Activated T-helper 2 cell treated with anti-CD3 and anti-CD28 coated beads, Interferon-gamma antibody, Interleukin-2, Interleukin-4, amounts not matched to agents 10 μg/mL and 5 μg/mL and 100 μg/mL, durations not matched to agents 14 hours and 24 hours and 36 hours (primary cell): Measurements from ENCODE around the gene OPCML. TPM values are rescaled to one million over a fixed set of nuclear protein-coding genes. Genes with fewer than 3 reads are reported as not detected.

ENCODE experiments used
- DNase-seq: peaks from one replicate; pipeline ENCODE4 v3.0.0; 2021; ENCODE audit warnings: low spot score
- H3K27ac Mint-ChIP-seq: one replicate; pipeline ENCODE4 v1.8.0; 2021; ENCODE audit warnings: mixed read lengths
- H3K27me3 Mint-ChIP-seq: one replicate; pipeline ENCODE4 v1.8.0; 2021; ENCODE audit warnings: low read depth, mixed read lengths
- H3K36me3 Mint-ChIP-seq: one replicate; pipeline ENCODE4 v1.8.0; 2021; ENCODE audit warnings: low read depth, mixed read lengths
- H3K4me1 Mint-ChIP-seq: one replicate; pipeline ENCODE4 v1.8.0; 2021; ENCODE audit warnings: low read depth, mixed read lengths
- H3K4me3 Mint-ChIP-seq: one replicate; pipeline ENCODE4 v1.8.0; 2021; ENCODE audit warnings: low read depth, mild to moderate bottlenecking, moderate library complexity, mixed read lengths
- H3K9me3 Mint-ChIP-seq: one replicate; pipeline ENCODE4 v1.8.0; 2021; ENCODE audit warnings: mixed read lengths
- intact Hi-C: fragments of 100-400 bp; cut with micrococcal nuclease; formaldehyde crosslinking; loops from one replicate; pipeline ENCODE4 v1.15.1; 2023
- total RNA-seq: library from RNA; stranded (reverse); gene quantifications from 2 replicates; pipeline ENCODE4 v1.2.3, GENCODE V29; 2022

OPCML gene
- total RNA-seq, 1 donor from 2014 or later: not detected

DNA sequence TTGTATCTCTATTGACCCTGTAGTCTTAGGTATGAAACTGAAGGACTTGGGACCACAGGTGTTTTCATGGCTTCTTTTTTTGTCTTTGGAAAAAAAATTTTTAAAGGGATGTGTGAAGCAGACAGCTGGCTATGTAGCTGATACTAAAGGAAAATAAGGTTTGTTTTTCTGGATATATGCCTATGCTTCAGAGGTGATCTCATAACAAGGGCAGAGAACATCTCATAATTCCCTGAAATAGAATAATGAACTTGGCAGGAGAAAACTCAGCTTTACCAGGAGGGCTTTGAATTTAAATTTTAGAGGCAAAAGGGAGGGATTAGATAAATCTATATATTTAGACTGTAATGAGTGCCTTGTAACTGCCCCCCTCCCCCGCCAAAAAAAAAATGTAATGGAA is 714.9 kb downstream of the OPCML start:
- Mint-ChIP-seq H3K4me1 (no peaks in the 10 kb centered on the region), H3K9me3 (no peaks in the 10 kb centered on the region), H3K4me3 (no peak overlapping the region), H3K27ac (no peak overlapping the region), H3K36me3 (no peaks in the 10 kb centered on the region), H3K27me3 (no peaks in the 10 kb centered on the region)
- DNase-seq: no peak
- intact Hi-C loops: no loop called here

DNA sequence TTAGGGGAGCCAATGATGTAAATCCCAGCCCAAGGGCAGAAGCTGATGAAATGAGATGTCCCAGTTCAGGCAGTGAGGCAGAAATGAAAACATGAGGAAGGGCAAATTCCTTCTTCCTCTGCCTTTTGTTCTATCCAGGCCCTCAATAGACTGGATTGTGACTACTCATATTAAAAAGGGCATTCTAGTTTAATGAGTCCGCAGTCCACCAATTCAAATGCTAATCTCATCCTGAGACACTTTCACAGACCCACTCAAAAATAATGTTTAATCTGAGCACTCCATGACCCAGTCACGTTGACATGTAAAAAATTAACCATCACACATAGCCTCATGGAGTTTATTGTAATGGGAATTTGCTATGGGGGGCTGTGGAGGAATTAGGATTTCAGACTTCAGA is 717.9 kb downstream of the OPCML start:
- intact Hi-C loops: no loop called here
- no peak overlapping the region for H3K27ac Mint-ChIP-seq
- H3K9me3 Mint-ChIP-seq: peaks cover 9% of the 10 kb centered on the region
- no peaks in the 10 kb centered on the region for H3K27me3 Mint-ChIP-seq
- no peak overlapping the region for H3K4me3 Mint-ChIP-seq
- DNase-seq: no peak
- no peaks in the 10 kb centered on the region for H3K4me1 Mint-ChIP-seq
- no peaks in the 10 kb centered on the region for H3K36me3 Mint-ChIP-seq

DNA sequence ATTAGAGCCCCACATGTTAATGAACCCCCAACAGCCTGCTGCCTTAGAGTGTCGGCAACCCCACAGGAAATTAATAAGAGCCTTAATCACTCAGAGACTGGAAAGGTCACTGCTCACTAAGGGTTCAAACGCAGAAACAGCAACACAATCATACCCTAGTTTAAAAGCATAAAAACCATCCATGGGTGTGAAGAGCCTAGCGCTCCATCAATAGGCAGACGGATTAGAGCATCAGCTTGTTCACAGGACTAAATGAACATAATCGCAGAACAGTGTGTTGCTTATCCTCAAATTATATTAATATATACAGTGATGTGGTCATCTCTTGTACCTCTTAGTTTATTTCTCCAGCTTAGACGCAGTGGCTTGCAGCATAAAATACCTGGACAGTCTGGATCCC is 720.7 kb downstream of the OPCML start:
- no peaks in the 10 kb centered on the region for H3K4me1 Mint-ChIP-seq
- no peak overlapping the region for H3K4me3 Mint-ChIP-seq
- no peak overlapping the region for H3K27ac Mint-ChIP-seq
- H3K36me3 Mint-ChIP-seq: no peaks in the 10 kb centered on the region
- DNase-seq: no peak
- intact Hi-C loops: no loop called here
- no peaks in the 10 kb centered on the region for H3K27me3 Mint-ChIP-seq
- peaks cover 9% of the 10 kb centered on the region for H3K9me3 Mint-ChIP-seq

DNA sequence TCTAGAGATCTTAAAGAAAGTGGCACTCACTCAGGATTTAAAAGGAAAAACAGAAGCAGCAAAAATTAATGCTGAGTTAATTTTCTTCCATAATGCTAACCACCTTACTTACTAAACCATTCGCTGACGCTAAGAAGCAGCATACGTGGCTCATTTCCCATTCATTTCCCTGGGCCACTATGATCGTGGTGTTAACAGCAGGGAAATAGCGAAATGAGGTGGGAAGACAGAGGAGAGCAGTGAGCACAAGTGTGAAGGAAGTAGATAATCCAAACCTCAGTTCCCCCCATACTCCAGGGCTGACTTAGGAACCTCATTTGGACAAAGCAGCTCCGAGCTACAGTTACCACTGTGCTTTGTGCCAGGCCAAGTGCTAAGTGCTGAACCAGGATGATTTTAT is 723.2 kb downstream of the OPCML start:
- H3K9me3 Mint-ChIP-seq: peaks cover 17% of the 10 kb centered on the region
- no peaks in the 10 kb centered on the region for H3K4me1 Mint-ChIP-seq
- no peak overlapping the region for H3K27ac Mint-ChIP-seq
- intact Hi-C loops: no loop called here
- no peaks in the 10 kb centered on the region for H3K27me3 Mint-ChIP-seq
- no peak overlapping the region for H3K4me3 Mint-ChIP-seq
- no peak for DNase-seq
- no peaks in the 10 kb centered on the region for H3K36me3 Mint-ChIP-seq

DNA sequence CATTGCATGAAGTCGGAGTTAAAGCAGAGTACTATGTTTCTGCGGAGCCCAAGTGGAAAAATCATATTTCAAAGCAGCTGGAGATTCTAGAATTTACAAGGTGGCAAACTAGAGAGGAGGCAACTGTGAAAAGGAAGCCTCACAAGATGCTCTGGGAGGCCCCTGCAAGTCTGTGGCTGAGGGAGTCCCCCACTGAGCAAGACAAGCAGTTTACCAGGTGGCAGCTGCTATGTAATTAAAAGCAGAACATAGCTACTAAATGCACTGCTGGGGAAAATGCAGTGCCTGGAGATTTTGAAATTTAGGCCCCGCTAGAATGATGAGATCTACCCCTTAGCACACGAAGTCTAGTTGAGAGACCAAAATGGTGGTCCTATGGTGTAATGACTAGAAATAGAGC is 728.0 kb downstream of the OPCML start:
- Mint-ChIP-seq H3K4me1 (no peaks in the 10 kb centered on the region), H3K36me3 (no peaks in the 10 kb centered on the region), H3K4me3 (no peak overlapping the region), H3K27ac (no peak overlapping the region), H3K27me3 (no peaks in the 10 kb centered on the region), H3K9me3 (peaks cover 13% of the 10 kb centered on the region)
- DNase-seq: no peak
- intact Hi-C loops: no loop called here

DNA sequence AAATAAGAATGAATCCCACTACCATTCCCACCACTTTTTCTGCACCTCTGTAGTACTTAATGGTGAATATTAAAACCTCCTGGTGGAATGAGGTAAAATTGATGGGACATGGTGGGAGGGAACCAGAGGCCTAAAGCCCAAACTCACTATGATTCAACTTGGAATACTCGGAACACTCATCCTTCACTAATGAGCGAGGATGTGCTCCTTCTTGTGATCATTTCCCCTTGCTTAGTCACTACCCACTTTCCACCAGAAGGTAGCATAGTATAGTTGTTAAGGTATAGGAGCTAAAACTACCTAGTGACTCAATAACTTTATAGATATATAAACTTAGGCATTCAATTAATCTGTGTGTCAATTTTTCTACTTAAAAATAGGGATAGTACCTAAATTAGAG is 728.9 kb downstream of the OPCML start:
- no peak overlapping the region for H3K27ac Mint-ChIP-seq

DNA sequence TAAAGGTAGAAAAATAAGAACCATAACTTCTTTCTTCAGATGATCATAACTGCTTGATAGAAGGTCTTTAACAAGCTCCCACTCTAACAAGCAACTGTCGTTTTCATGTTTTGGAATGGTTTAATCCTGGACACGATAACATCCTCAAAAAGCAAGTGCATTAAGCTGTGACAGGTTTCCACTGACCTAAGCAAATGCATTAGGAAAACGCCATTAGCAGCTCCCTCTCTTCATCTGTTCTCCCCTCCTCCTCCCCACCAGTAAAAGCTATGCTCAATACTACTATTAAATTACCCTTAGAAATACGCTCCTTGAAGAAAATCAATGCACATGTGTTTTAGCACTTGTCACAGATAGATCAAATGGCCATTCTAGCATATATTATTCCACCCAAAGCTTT is 729.4 kb downstream of the OPCML start:
- H3K27me3 Mint-ChIP-seq: no peaks in the 10 kb centered on the region
- no peak for DNase-seq
- H3K27ac Mint-ChIP-seq: no peak overlapping the region
- intact Hi-C loops: no loop called here
- peaks cover 19% of the 10 kb centered on the region for H3K9me3 Mint-ChIP-seq
- no peaks in the 10 kb centered on the region for H3K36me3 Mint-ChIP-seq
- H3K4me3 Mint-ChIP-seq: no peak overlapping the region
- H3K4me1 Mint-ChIP-seq: no peaks in the 10 kb centered on the region

More for the DNA sequence above, 728.9 kb downstream of the OPCML start:
- H3K9me3 Mint-ChIP-seq: peaks cover 18% of the 10 kb centered on the region
- intact Hi-C loops: no loop called here
- H3K4me3 Mint-ChIP-seq: no peak overlapping the region
- H3K27me3 Mint-ChIP-seq: no peaks in the 10 kb centered on the region
- H3K36me3 Mint-ChIP-seq: no peaks in the 10 kb centered on the region
- H3K4me1 Mint-ChIP-seq: no peaks in the 10 kb centered on the region
- no peak for DNase-seq

DNA sequence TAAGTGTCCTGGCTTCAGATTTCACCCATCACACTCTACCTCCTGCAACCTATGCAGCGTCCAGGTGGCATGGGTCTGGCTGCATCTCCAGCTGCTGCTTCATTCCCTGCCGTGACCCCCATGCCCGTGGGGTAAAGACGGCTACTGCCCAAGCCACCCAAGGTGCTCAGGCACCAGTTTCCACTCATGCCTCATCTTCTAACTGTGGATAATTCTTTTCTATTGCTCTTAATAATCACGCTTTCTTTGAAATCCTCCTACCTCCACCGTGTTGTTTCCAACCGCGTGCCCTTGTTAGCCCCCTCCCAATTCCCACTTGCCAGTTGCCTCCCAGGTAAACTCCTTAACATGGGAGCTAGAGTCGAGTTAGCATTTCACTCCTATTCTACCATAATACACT is 738.5 kb downstream of the OPCML start:
- H3K9me3 Mint-ChIP-seq: peaks cover 9% of the 10 kb centered on the region
- no peaks in the 10 kb centered on the region for H3K4me1 Mint-ChIP-seq
- no peaks in the 10 kb centered on the region for H3K36me3 Mint-ChIP-seq
- no peak overlapping the region for H3K27ac Mint-ChIP-seq
- no peak overlapping the region for H3K4me3 Mint-ChIP-seq
- no peak for DNase-seq
- H3K27me3 Mint-ChIP-seq: no peaks in the 10 kb centered on the region
- intact Hi-C loops: no loop called here

DNA sequence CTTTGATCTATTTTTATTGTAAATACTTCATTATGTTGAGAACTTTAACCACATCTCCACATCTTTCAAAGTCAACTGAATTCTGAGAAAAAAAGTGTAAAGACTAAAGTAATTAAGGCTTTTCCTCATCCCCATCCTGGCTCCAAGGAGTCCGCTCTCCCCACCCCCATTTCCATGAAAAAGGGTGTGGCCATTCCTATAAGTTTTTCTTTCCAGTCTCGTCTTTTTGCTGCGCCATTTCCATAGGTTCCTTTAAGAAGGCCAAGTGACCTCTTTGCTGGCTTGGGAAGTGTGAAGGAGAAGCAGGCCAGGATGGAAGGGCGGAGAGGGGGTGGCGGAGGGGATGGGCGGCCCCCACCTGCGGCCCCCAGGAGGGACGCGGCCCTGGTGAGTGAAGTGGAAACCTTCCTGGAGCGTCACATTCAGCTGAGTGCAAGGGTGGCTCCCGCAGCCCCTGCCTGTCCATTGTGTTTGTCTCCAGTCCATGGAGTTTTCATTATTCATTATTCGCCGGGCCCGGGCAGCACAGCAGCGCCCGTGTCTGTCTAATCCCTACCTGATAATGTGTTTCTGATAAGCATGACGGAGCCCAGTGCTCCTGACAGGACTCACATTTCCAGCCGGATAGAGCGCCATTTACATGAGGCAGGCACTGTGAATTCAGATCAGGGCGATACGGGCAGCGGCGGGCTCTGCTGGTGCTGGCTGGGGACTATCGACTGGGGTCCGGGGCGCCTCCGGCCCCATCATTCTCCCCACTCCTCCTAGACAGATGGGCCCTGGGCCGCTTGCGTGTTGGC is 739.8 kb downstream of the OPCML start:
- no peak overlapping the region for H3K27ac Mint-ChIP-seq
- intact Hi-C loops: no loop called here
- no peaks in the 10 kb centered on the region for H3K4me1 Mint-ChIP-seq
- DNase-seq: no peak
- peaks cover 6% of the 10 kb centered on the region for H3K9me3 Mint-ChIP-seq
- H3K36me3 Mint-ChIP-seq: no peaks in the 10 kb centered on the region
- H3K27me3 Mint-ChIP-seq: no peaks in the 10 kb centered on the region
- H3K4me3 Mint-ChIP-seq: no peak overlapping the region

DNA sequence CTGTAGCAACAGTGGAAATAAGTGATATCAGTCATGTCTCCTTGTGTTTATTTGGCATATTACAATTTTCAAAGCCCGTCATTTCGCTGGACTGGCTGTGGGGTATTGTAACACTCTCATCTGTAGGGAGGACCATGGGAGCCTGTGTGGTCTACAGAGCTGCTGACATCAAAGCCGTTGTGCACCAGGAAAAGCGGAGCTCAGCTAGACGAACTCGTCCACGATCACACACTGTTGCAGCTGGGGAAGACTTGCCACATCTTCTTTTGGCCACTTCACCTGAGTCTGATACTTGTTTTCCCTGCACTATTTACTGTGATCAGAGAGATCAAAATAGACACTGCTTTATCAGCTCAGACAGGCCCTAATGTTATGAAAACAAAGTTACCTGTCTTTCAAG is 741.3 kb downstream of the OPCML start:
- Mint-ChIP-seq H3K9me3 (peaks cover 6% of the 10 kb centered on the region), H3K36me3 (no peaks in the 10 kb centered on the region), H3K27ac (no peak overlapping the region), H3K4me3 (no peak overlapping the region), H3K27me3 (no peaks in the 10 kb centered on the region), H3K4me1 (no peaks in the 10 kb centered on the region)
- intact Hi-C loops: no loop called here
- no peak for DNase-seq

DNA sequence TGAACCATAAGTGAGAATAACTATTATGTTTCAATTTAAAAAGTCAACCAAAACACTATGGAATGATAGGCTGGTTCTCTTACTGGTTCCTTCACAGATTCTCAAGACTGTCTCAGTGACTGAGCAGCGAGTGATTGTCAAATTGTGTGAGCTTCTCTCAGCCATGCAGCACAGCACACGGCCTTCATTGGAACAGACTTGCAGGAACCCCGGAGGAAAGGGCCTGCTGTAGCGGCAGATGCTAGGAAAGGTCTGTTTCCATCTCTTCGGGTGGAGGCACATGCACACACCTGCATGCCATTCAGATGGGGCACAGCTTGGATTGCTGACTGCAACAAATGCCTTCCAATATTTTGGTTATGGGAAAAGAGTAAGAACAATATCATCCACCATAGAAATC is 741.8 kb downstream of the OPCML start:
- H3K4me1 Mint-ChIP-seq: no peaks in the 10 kb centered on the region
- intact Hi-C loops: no loop called here
- DNase-seq: no peak
- H3K27me3 Mint-ChIP-seq: no peaks in the 10 kb centered on the region
- no peaks in the 10 kb centered on the region for H3K36me3 Mint-ChIP-seq
- H3K27ac Mint-ChIP-seq: no peak overlapping the region
- peaks cover 6% of the 10 kb centered on the region for H3K9me3 Mint-ChIP-seq
- H3K4me3 Mint-ChIP-seq: no peak overlapping the region

DNA sequence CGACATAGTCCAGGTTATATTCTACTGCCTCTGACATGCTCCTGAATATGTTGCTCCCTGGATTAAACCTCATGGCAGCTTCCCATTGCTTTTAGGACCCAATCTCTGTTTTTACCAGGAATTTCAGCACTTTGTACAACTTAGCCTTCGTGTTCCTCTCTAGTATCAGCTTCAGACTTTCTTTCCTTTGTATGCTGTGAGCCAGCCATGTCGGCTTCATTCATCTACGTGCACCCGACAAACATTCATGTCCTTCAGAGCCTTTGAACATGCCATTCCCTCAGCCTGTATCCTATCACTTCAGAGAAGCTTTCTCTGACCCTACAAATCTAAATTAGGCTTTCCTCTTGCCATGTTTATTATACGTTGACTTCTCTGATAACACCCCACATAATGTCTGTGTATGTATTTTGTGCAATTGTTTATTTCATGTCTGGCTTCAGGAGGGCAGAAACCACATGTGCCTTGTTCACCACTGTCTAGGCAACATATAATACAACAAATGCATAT is 743.4 kb downstream of the OPCML start:
- Mint-ChIP-seq H3K36me3 (no peaks in the 10 kb centered on the region), H3K4me3 (no peak overlapping the region), H3K9me3 (peaks cover 3% of the 10 kb centered on the region), H3K4me1 (no peaks in the 10 kb centered on the region), H3K27me3 (no peaks in the 10 kb centered on the region), H3K27ac (no peak overlapping the region)
- intact Hi-C loops: no loop called here
- no peak for DNase-seq

DNA sequence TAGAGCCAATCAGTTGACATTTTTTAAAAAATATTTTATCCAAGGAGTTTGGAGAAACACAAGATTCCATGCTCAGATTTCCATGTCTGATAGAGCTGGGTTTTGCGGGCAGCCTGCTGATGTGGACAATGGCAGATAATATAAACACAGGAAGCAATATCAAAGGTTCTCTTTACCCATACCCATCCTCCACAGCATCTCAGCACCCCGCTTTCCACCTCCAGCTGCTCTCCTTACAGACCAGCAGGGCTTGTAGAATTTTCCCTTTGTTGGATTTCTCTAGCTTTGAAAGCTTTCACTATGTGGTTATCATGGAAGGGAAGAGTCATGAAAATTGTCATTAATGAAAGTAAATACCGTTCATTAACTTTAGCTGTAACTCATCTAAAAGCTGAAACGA is 746.4 kb downstream of the OPCML start:
- no peak overlapping the region for H3K27ac Mint-ChIP-seq
- no peaks in the 10 kb centered on the region for H3K4me1 Mint-ChIP-seq
- H3K4me3 Mint-ChIP-seq: no peak overlapping the region
- intact Hi-C loops: no loop called here
- H3K27me3 Mint-ChIP-seq: no peaks in the 10 kb centered on the region
- no peaks in the 10 kb centered on the region for H3K9me3 Mint-ChIP-seq
- DNase-seq: no peak
- H3K36me3 Mint-ChIP-seq: no peaks in the 10 kb centered on the region
